Activated T-helper 1 cell treated with Interleukin-2 at 50 U/mL for 16 hours (primary cell): ENCODE results near the gene ATG4C.

ENCODE experiments used
- DNase-seq: peaks from one replicate; pipeline ENCODE4 v3.0.0-alpha.2; 2020; ENCODE audit warnings: low read depth

The ATG4C gene

DNA sequence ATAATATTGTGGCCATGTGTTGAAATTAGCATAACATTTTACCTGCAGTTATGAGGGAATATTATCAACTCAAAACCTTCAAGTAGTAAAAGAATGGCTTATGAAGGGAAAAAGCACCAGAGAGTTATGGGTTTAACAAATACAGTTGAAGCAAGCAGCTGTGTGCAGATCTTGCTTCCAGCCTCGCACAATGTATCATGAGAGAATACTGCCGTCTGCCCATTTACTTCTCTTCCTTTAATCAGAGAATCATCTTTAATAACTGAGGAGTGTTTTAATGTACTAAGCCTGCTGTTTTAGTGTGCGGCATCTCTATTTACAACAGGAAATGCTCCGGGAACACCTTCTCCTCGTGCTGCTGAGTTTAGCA, 120.9 kb downstream of the ATG4C start:
- DNase-seq, result no peak

DNA sequence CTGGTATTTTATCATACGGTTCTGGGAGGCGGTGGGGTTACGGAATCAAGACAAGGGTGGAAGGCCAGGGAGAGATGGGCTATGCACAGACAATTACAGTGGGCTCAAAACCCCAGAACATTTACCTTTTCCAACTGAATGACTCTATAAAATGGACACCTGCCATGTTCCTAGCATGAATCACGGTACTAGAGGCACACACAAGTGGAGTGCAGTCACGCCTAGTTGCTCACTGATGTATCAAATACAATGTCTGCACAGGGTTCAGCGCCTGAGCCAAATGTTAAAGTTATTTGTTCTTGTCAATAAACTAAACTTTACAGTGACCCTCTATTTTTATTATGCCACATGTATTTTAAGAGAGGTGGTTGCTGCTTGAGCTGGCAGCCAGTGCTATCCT, 121.4 kb downstream of the ATG4C start:
- DNase-seq, result no peak

DNA sequence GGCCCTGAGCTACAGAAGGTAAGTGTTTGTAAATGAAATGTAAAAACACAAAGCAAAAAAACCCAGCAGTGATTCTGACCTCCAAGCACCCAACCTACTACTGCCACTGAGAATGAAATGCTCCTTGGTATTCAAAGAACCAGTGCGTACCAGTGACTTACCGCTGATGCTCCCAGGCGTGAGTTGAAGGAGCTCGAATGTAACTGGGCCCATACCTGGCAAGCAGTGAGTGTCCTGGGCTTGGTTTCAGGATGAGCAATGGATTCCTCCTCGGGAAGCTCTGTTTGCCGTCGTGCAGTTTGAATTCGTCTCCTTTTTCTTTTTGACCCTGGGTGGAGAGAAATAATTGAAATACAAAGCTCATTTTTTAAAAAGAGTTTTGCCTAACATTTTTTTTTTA, 121.9 kb downstream of the ATG4C start:
- no peak for DNase-seq

DNA sequence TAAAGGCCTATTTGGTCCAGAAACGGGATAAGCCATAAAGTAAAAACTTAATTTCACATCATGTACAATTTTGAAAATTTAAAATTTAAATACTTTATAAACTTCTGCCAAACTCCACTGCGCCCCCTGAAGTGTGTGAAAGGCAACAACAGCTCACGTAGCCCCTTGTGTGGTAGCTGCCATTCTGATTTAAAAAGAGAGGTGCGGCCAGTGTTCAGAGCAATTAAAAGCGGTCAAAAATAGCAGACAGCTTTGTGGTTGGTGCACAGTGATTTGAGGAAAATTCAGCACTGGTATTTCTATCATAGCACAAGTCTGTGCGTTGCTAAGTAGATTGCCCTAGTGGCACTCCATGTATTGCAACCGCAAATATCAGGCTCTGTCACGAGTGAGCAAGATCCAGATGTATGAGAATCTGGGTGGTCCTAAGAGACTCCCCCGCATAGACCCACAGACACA, 122.5 kb downstream of the ATG4C start:
- no peak for DNase-seq

GRCh38 chr1:62908168-62908695, 124.3 kb downstream of the ATG4C start:
- no peak for DNase-seq

DNA sequence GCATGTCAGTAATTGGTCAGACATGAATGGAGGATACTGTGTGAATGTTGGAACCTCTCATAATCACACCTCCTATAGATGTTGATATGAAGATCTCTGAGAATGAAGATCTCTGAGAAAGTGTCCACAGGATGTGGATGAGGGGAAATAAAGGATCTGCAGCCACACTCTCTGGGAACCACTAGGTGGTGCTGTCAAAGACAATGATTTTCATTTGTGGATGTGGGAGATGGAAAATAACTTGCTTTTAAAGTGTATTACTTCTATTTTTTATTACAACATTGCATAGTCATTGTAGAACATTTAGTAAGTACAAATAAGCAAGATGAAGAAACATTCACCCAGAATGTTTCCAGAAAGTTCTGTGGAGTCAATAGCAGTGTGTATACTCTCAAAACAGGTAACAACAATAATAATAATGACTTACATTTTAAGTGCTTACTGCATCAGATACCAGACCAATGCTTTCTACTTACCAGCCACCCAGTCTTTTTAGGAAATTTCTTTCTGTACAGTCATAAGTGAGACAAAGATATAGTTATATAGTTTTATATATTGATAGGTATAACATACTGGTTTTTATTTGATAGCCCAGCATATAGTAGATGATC, 128.2 kb downstream of the ATG4C start:
- no peak for DNase-seq
